Effector memory CD4-positive, alpha-beta T cell (primary cell): ENCODE data around the gene RPL5.

Experiments used
- DNase-seq, 3 donors: peaks; one replicate each; pipeline ENCODE4 v3.0.0-alpha.2; 2020
- H3K27ac ChIP-seq: 2 replicates; pipeline ENCODE4 v1.7.0; 2013; ENCODE audit warnings: mild to moderate bottlenecking, low read length, moderate library complexity; ENCODE audit not compliant: insufficient read depth, poor library complexity, severe bottlenecking
- H3K27me3 ChIP-seq: replicated peaks from 2 replicates; pipeline ENCODE4 v1.7.0; 2013; ENCODE audit warnings: mild to moderate bottlenecking, low read length; ENCODE audit not compliant: insufficient read depth, control insufficient read depth, poor library complexity, severe bottlenecking
- H3K36me3 ChIP-seq: 2 replicates; pipeline ENCODE4 v1.7.0; 2013; ENCODE audit warnings: mild to moderate bottlenecking, low read length, moderate library complexity; ENCODE audit not compliant: control insufficient read depth, insufficient read depth
- H3K4me1 ChIP-seq: 2 replicates; pipeline ENCODE4 v1.7.0; 2013; ENCODE audit warnings: low read length, mild to moderate bottlenecking; ENCODE audit not compliant: control insufficient read depth, insufficient read depth, poor library complexity, severe bottlenecking
- H3K4me3 ChIP-seq: 2 replicates; pipeline ENCODE4 v1.7.0; 2013; ENCODE audit warnings: low read length, low read depth, mild to moderate bottlenecking; ENCODE audit not compliant: insufficient read depth, poor library complexity, severe bottlenecking
- H3K9me3 ChIP-seq: 2 replicates; pipeline ENCODE4 v1.7.0; 2013; ENCODE audit warnings: mild to moderate bottlenecking, low read length, moderate library complexity; ENCODE audit not compliant: control insufficient read depth

The RPL5 gene

GRCh38 chr1:92820024-92820423 is 11.8 kb upstream of the RPL5 start:
- Histone ChIP-seq H3K27me3 (no peaks in the 10 kb centered on the region), H3K9me3 (no peaks in the 10 kb centered on the region), H3K36me3 (no peaks in the 10 kb centered on the region), H3K4me3 (no peak overlapping the region), H3K4me1 (no peaks in the 10 kb centered on the region), H3K27ac (no peak overlapping the region)
- no peak for DNase-seq

GRCh38 chr1:92820551-92820950 is 11.3 kb upstream of the RPL5 start:
- DNase-seq = no peak
- Histone ChIP-seq H3K4me3 (no peak overlapping the region), H3K27ac (no peak overlapping the region), H3K36me3 (no peaks in the 10 kb centered on the region), H3K4me1 (no peaks in the 10 kb centered on the region), H3K9me3 (no peaks in the 10 kb centered on the region), H3K27me3 (no peaks in the 10 kb centered on the region)

- no peaks in the 10 kb centered on the region for H3K36me3 ChIP-seq
- no peak overlapping the region for H3K27ac ChIP-seq
- H3K9me3 ChIP-seq = no peaks in the 10 kb centered on the region
- H3K4me3 ChIP-seq = no peak overlapping the region
- DNase-seq = no peak
- H3K4me1 ChIP-seq = no peaks in the 10 kb centered on the region
- H3K27me3 ChIP-seq = no peaks in the 10 kb centered on the region
Observed at GRCh38 chr1:92822879-92823278, 9.0 kb upstream of the RPL5 start.

- Histone ChIP-seq H3K27ac (no peak overlapping the region), H3K9me3 (no peaks in the 10 kb centered on the region), H3K4me1 (no peaks in the 10 kb centered on the region), H3K36me3 (no peaks in the 10 kb centered on the region), H3K27me3 (no peaks in the 10 kb centered on the region), H3K4me3 (no peak overlapping the region)
- DNase-seq = no peak
Observed at GRCh38 chr1:92826792-92827191, 5.0 kb upstream of the RPL5 start.

GRCh38 chr1:92831368-92831761 is 475 bp upstream of the RPL5 start:
- no peak for DNase-seq
- no peak overlapping the region for H3K27ac ChIP-seq

GRCh38 chr1:92832537-92833114 is 786 bp downstream of the RPL5 start:
- peak in 1 of 3 donors; percentile 2 for DNase-seq
- Histone ChIP-seq H3K9me3 (no peaks in the 10 kb centered on the region), H3K4me3 (peak overlapping the region; percentile 96), H3K4me1 (peaks cover 17% of the 10 kb centered on the region), H3K27ac (peak overlapping the region; percentile 89), H3K27me3 (no peaks in the 10 kb centered on the region), H3K36me3 (peaks cover 27% of the 10 kb centered on the region)

More at GRCh38 chr1:92831368-92831761, 475 bp upstream of the RPL5 start:
- Histone ChIP-seq H3K4me1 (peaks cover 8% of the 10 kb centered on the region), H3K9me3 (no peaks in the 10 kb centered on the region), H3K4me3 (peak overlapping the region; percentile 96), H3K27me3 (no peaks in the 10 kb centered on the region), H3K36me3 (peaks cover 18% of the 10 kb centered on the region)

GRCh38 chr1:92833840-92834239 is 2.0 kb downstream of the RPL5 start:
- peaks cover 31% of the 10 kb centered on the region for H3K36me3 ChIP-seq
- H3K9me3 ChIP-seq = no peaks in the 10 kb centered on the region
- H3K27me3 ChIP-seq = no peaks in the 10 kb centered on the region
- peaks cover 17% of the 10 kb centered on the region for H3K4me1 ChIP-seq
- DNase-seq = no peak
- peak overlapping the region; percentile 89 for H3K27ac ChIP-seq
- peak overlapping the region; percentile 19 for H3K4me3 ChIP-seq

- Histone ChIP-seq H3K4me1 (peaks cover 17% of the 10 kb centered on the region), H3K4me3 (no peak overlapping the region), H3K27me3 (no peaks in the 10 kb centered on the region), H3K36me3 (peaks cover 37% of the 10 kb centered on the region), H3K9me3 (no peaks in the 10 kb centered on the region), H3K27ac (peak overlapping the region; percentile 89)
- DNase-seq = no peak
Observed at GRCh38 chr1:92834617-92835016, 2.8 kb downstream of the RPL5 start.

- H3K4me1 ChIP-seq = peaks cover 17% of the 10 kb centered on the region
- H3K36me3 ChIP-seq = peaks cover 60% of the 10 kb centered on the region
- peak overlapping the region; percentile 34 for H3K27ac ChIP-seq
- no peaks in the 10 kb centered on the region for H3K9me3 ChIP-seq
- DNase-seq = no peak
- no peak overlapping the region for H3K4me3 ChIP-seq
- no peaks in the 10 kb centered on the region for H3K27me3 ChIP-seq
Observed at GRCh38 chr1:92837062-92837461, 5.2 kb downstream of the RPL5 start.

GRCh38 chr1:92838519-92838918 is 6.7 kb downstream of the RPL5 start:
- DNase-seq = no peak
- Histone ChIP-seq H3K27me3 (no peaks in the 10 kb centered on the region), H3K4me1 (peaks cover 15% of the 10 kb centered on the region), H3K36me3 (peaks cover 74% of the 10 kb centered on the region), H3K9me3 (no peaks in the 10 kb centered on the region), H3K4me3 (no peak overlapping the region), H3K27ac (peak overlapping the region; percentile 34)
